ENCODE data around the gene GCNA.

The GCNA gene

DNA sequence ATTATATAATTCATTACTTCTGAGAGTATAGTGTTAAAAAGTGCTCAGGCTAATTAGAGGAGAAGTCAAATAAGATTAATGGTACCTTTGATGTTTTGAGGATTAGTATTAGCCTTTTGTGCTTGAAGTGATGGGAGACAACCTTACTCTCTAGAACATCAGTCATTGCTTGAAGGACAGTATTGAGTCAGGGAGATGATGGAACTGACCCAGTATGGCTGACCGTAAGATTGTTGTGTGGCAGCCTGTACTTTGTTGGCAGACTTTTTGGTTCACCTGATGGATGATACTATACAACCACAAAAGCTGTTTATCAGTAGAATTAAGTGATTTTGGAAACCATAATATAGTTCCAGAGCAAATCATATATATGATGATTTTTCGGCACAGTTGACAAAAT is 35.4 kb upstream of the GCNA start:
- no peak overlapping the region for H3K4me3 ChIP-seq (ENCODE audit: low read depth, low read length)
- TF ChIP-seq CTCF (IDR thresholded peaks at IDR 0.05; ENCODE audit: borderline replicate concordance, insufficient read depth, low read depth, low read length), result no peak

DNA sequence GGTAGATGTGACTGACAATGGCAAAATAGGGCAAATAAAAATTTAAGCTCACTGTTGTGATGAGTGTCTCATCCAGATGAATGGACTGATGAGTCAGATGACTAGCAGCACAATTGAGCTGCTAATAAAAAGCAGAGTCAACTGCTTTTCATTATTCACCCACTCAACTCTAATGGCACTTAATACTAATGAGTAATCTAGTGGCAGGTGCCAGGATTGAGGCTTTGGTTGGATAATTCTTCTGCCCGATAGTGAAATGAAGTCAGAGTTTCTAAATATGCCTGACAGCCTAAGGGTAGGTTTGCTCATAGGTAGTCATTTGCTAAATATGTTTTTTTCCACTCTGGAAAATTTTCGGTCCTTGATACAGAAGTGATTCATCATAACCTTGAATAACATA is 34.9 kb upstream of the GCNA start:
- H3K4me3 ChIP-seq (ENCODE audit: low read depth, low read length), result no peak overlapping the region
- no peak for TF ChIP-seq CTCF (IDR thresholded peaks at IDR 0.05; ENCODE audit: borderline replicate concordance, insufficient read depth, low read depth, low read length)

- TF ChIP-seq CTCF (IDR thresholded peaks at IDR 0.05; ENCODE audit: borderline replicate concordance, insufficient read depth, low read depth, low read length), result no peak
- no peak overlapping the region for H3K4me3 ChIP-seq (ENCODE audit: low read depth, low read length)
Measured at GRCh38 chrX:71545364-71545763, 32.9 kb upstream of the GCNA start.

- no peak for TF ChIP-seq CTCF (IDR thresholded peaks at IDR 0.05; ENCODE audit: borderline replicate concordance, insufficient read depth, low read depth, low read length)
- no peak overlapping the region for H3K4me3 ChIP-seq (ENCODE audit: low read depth, low read length)
Measured at GRCh38 chrX:71546879-71547278, 31.4 kb upstream of the GCNA start.

- no peak for TF ChIP-seq CTCF (IDR thresholded peaks at IDR 0.05; ENCODE audit: borderline replicate concordance, insufficient read depth, low read depth, low read length)
- H3K4me3 ChIP-seq (ENCODE audit: low read depth, low read length), result no peak overlapping the region
Measured at GRCh38 chrX:71547339-71547738, 30.9 kb upstream of the GCNA start.

DNA sequence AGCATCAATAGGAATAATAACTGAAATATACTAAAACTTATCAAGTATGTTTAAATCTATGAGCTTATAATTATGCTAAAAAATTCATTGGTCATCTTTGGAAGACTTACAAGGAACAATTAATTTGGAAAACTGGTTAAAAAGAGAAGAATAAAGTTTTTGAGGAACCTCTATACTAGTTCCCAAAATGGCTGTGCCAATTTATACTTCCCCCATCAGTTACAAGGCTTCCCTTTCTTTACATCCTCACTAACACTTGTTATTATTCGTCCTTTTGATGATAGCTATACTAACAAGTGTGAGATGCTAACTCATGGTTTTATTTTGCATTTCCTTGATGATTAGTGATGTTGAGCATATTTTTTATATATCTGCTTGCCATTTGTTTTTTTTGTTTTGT is 28.3 kb upstream of the GCNA start:
- H3K4me3 ChIP-seq (ENCODE audit: low read depth, low read length), result no peak overlapping the region
- TF ChIP-seq CTCF (IDR thresholded peaks at IDR 0.05; ENCODE audit: borderline replicate concordance, insufficient read depth, low read depth, low read length), result no peak

- H3K4me3 ChIP-seq (ENCODE audit: low read depth, low read length), result no peak overlapping the region
- no peak for TF ChIP-seq CTCF (IDR thresholded peaks at IDR 0.05; ENCODE audit: borderline replicate concordance, insufficient read depth, low read depth, low read length)
Measured at GRCh38 chrX:71550578-71550977, 27.7 kb upstream of the GCNA start.

All from GM12875 (cell line).